Measurements from ENCODE around the gene CHAF1A.

GRCh38 chr19:4362101-4362828, 40.2 kb upstream of the CHAF1A start:
- TF ChIP-seq EZH2 (IDR thresholded peaks at IDR 0.05) (no peak), POLR2AphosphoS5 (IDR thresholded peaks at IDR 0.05; ENCODE audit: borderline replicate concordance, low read depth, low read length) (no peak; the same call in 1 of the 2 replicates)
